NCI-H226 (cell line): ENCODE results near the gene APBA3.

Experiments
- DNase-seq: peaks from one replicate; pipeline ENCODE4 v3.0.0-alpha.2; 2015

Gene APBA3, protein sequence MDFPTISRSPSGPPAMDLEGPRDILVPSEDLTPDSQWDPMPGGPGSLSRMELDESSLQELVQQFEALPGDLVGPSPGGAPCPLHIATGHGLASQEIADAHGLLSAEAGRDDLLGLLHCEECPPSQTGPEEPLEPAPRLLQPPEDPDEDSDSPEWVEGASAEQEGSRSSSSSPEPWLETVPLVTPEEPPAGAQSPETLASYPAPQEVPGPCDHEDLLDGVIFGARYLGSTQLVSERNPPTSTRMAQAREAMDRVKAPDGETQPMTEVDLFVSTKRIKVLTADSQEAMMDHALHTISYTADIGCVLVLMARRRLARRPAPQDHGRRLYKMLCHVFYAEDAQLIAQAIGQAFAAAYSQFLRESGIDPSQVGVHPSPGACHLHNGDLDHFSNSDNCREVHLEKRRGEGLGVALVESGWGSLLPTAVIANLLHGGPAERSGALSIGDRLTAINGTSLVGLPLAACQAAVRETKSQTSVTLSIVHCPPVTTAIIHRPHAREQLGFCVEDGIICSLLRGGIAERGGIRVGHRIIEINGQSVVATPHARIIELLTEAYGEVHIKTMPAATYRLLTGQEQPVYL

DNA sequence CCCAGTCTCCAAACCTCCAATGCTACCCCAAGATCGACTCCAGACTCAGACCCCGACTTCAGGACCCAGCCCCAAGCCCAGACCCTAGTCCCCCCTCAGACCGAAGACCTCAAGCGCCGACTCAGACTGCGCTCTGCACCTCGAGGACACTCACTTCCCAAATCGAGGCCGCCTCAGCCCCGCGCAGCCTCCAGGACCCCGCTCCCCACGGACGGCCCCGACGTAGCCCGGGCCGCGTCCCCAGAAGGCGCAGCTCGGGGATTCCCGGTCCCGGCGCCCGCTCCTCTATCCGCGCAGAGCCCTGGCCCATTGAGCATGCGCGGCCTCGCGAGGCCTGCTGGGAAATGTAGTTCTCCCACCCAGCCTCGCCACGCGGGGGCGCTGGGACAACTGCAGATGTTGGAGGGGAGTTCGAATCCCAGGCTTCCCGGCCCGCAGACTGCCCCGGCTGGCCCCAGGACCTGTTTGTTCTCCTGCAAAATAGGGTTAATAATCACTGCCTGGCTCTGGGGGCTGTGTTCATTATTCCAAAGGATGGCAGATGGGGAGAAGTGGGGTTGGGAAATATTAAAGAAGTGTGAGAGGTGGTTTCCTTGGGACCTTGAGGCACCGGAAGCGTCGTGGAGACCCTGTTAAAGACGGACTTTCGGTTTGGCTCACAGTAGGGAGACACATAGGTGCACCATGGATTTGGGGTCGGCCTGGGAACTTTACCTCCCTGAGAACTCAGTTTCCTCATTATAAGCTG, at the start of gene APBA3:
APBA3 (minus strand) TSS at position 311 of the 748 bp plus-strand sequence. CDS start 1,428 bp downstream, outside the sequence.
- DNase-seq, result peak; percentile 77

DNA sequence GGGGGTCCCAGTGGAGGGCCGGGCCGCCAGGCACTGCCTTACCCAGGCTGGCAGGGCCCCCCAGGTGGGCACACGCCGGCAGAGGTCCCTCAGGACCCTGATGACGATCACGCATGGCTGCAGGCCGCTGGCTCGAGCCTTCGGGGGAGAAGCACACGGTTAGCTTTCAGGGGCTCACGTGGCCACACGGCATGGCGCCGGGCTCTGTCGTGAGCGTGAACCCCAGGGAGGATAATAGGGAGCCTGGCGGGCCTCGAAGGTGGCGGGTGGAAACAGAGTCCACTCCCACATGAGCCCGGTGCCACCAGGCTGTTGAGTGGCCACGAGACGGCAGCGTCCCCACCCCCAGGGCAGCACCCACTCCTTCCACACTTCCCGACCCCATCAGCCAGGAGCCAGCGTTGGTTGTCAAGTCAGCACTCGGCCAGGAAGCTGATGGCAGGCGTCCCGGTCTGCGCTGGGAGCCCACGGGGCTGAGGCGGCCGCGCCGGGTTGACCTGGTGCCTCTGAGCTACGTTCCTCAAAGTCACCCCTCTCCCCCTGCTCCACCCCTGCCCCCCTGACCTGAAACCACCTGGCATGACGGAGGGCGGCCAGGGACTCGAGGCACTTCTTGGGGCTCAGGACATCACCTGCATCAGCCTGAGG, 49.3 kb upstream of the APBA3 start:
- no peak for DNase-seq

- no peak for DNase-seq
Observed at GRCh38 chr19:3809881-3810707, 48.6 kb upstream of the APBA3 start.

- DNase-seq, result no peak
Observed at GRCh38 chr19:3808420-3809143, 47.1 kb upstream of the APBA3 start.

- no peak for DNase-seq
Observed at GRCh38 chr19:3807574-3808354, 46.3 kb upstream of the APBA3 start.

- no peak for DNase-seq
Observed at GRCh38 chr19:3807131-3807480, 45.6 kb upstream of the APBA3 start.

GRCh38 chr19:3805859-3806258, 44.4 kb upstream of the APBA3 start:
- DNase-seq, result no peak

DNA sequence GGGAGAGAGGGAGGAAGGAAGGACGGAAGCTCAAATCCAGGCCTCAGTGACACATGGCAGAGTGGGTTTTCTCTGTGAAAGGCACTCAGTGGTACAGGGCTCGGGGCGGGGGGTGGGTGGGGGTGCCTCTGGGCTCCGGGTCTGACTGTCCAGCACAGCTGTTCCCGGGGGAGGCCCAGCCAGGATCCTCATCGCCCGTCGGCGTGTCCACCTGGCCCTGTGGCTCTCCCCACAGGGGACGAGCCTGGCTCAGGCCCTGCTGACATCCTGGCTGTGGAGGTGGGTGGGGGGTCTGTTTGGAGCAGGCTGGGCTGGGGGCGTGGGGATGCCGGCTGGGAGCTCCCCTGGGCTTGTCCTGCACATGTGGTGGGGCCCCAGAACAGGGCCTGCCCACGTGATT, 42.9 kb upstream of the APBA3 start:
- DNase-seq, result no peak

GRCh38 chr19:3803986-3804385, 42.5 kb upstream of the APBA3 start:
- DNase-seq, result no peak

DNA sequence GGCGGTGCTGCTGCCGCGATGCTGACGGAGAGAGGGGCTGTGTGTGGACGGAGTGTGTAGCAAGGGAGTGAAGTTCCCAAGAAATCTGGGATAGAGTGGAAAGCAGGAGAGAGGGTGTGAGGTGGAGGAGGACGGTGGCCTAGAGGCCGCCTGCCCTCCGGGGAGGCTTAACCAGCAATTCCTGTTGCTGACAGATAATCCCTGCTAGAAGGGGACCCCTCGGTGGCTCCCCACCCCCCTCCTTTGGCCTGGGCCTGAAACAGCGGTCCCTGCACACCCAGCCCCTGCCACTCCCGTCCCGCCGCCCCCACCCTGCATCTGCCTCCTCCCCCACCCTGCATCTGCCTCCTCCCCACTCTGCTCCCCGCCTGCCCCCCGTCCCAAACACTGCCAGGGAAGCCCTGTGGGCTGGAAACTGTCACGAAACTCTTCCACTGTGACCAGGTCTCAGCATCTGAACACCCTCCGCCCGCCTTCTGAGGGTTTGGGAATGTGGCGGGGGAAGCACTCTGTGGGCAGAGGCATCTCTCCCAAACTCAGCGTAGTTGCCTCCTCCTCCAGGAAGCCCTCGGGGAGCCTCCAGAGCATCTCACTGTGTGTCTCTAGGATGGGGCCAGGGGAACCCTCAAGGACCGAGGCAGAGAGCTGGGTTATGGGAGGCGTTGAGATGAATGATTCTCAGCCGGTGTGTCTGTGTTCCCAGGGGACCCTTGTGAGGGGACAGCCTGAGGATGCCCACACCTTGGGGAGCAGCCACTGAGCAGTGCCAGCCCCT, 41.8 kb upstream of the APBA3 start:
- no peak for DNase-seq

- no peak for DNase-seq
Observed at GRCh38 chr19:3801412-3802096, 40.1 kb upstream of the APBA3 start.

DNA sequence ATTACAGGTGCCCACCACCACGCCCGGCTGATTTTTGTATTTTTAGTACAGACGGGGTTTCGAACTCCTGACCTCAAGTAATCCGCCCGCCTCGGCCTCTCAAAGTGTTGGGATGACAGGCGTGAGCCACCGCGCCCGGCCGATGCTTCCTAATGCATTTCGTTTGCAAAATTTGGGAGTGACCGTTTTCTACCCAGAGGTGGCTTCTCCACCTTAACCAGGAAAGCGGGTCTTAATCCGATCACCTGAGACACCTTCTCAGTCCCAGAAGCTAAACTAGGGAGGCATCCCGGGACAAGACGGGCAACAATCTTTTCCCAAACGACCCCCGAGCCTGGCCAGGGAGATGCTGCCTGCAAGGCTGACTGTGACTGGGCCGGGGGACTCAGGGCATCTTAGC, 39.5 kb upstream of the APBA3 start:
- no peak for DNase-seq

DNA sequence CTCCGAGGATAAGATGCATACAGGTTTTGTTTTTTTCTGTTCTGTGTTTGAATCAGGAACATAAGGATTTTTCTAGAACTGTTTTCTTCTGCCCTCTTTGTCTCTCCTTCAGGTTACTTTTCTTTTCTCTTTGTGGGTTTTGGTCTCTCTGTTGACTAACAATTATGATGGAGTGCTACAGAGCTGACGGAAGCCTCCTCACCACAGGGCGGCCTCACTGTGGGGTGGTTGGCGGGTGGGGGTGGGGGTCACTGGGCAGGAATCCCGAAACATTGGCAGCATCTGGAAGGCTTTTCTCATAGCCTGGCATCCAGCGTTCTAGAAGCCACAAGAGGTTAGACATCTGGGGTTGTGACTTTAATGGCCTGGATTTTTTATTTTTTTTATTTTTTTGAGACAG, 36.6 kb upstream of the APBA3 start:
- DNase-seq, result no peak

DNA sequence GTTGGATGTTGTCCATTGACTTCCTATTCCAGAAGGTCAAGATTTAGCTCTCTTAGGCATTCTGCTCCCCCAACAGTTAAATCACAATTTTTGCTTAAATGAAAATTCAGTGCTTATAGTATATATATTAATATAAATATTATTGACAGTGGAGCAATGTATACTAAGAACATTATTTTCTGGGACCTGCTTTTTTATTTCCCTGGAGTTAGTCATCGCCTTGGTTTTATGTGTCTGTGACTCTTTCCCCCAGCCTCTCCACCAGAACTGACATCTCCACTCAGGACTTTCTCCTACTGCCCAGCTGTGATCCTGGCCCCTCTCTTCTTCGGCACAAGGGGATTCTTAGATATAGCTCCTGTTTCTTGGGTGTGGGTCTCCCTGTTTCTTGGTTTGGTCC, 34.9 kb upstream of the APBA3 start:
- DNase-seq, result no peak

DNA sequence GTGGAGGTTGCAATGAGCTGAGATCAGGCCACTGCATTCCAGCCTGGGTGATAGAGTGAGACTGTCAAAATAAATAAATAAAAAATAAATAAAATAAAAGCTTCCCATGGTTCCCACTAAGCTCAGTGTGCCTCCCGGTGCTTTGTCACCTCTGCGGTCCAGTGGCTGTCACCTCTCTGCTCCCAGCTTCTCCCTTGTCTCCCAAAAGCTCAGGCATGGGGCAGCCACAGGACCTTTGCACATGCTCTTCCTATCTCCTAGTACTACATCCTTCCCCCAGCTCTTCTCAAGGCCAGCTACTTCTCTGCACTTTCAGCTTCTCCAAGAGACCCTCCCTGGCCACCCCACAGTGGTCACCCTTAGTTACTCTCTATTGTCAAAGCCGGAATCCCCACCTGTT, 32.3 kb upstream of the APBA3 start:
- no peak for DNase-seq

DNA sequence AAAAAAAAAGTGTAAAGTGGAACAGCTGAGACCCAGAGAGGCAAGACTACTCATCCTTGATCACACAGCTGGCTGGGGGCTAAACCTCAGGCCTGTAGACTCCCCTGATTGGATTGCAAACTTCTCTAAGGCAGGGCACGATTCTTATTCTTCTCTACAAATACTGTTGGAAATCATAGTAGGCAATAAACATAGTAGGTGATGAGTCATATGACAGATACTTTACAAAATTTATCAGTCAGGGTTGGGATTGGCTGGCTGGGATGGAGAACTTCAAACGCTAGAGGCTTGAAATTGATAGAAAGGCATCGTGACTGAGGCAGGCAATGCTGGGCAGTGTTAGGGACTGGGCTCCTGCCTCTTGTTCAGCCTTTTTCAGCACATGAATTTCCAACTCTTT, 30.6 kb upstream of the APBA3 start:
- no peak for DNase-seq

DNA sequence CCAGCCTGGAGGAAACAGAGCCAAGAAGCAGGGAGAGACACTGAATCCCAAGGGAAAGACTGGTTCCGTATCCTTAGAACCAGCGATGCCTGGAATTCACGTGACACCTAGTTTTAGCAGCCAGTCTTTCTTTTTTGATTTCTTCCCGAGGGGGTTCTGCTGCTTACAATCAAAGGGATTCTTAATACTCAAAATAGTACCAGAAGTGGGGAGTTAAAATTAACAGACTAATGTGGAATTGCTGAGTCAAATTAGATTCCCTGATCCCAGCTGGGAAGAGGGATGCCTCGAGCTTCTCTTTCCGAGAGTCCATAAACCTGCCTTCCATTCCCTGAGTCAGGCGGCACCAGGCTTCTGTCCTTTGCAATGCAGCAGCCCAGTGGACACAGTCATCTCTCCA, 29.4 kb upstream of the APBA3 start:
- DNase-seq, result no peak

DNA sequence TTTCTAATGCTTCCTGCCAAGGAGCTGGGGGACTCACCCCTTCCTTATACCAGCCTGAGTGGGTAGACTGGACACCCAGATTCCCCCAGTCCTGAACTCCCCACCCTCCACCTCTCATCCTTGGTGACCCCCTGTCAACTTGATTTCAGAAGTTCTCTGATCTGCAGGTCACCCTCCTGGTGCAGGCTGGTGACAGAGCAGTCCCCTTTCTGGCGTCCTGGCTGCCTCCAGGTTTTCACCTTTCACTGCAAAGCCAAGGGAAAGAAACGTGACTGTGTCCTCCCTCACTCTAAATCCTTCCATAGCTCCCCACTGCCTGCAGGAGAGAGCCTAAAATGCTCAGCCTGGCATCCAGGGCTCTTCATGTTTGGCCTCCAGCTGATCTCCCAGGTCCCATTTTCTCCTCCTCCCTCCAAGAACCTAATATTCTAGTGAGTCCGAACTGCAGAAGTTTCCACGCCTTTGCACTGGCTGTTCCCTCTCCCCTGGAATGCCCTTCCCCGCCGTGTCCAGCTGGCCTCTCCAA, 28.8 kb upstream of the APBA3 start:
- DNase-seq, result no peak

GRCh38 chr19:3788996-3789778, 27.7 kb upstream of the APBA3 start:
- DNase-seq, result no peak
